Ascending aorta (tissue), 2 donors: ENCODE results near the gene CEACAM6. TPM values are rescaled to one million over a fixed set of nuclear protein-coding genes. Genes with fewer than 3 reads are reported as not detected.
"Not testable (repeated sequence)": the region's sequence is repeated elsewhere in the genome, so short reads cannot be mapped to it uniquely, and the experiment has no call there.

Experiments used
- DNase-seq, 2 donors: peaks; one replicate each; pipeline ENCODE4 v3.0.0-alpha.2; 2019; ENCODE audit warnings: low spot score in 2 of 2
- H3K27ac ChIP-seq, 2 donors: fragments of 200-600 bp; sonication (generic); one replicate each; pipeline ENCODE4 v1.5.1; 2016 to 2017; ENCODE audit warnings: mild to moderate bottlenecking in 1 of 2
- H3K27me3 ChIP-seq: fragments of 200-600 bp; sonication (generic); one replicate; pipeline ENCODE4 v1.5.1; 2017
- H3K36me3 ChIP-seq, 2 donors: fragments of 200-600 bp; sonication (generic); one replicate each; pipeline ENCODE4 v1.5.1; 2016
- H3K4me1 ChIP-seq, 2 donors: fragments of 200-600 bp; sonication (generic); one replicate each; pipeline ENCODE4 v1.5.1; 2016 to 2017; ENCODE audit warnings: mild to moderate bottlenecking in 1 of 2
- H3K4me3 ChIP-seq, 2 donors: fragments of 200-600 bp; sonication (generic); one replicate each; pipeline ENCODE4 v1.5.1; 2016 to 2017; ENCODE audit warnings: mild to moderate bottlenecking in 1 of 2
- H3K9me3 ChIP-seq, 2 donors: fragments of 200-600 bp; sonication (generic); one replicate each; pipeline ENCODE4 v1.5.1; 2016
- intact Hi-C: fragments of 100-400 bp; cut with DNase I; formaldehyde crosslinking; loops from one replicate; pipeline ENCODE4 v1.15.1; 2023
- total RNA-seq: library from RNA; depleted of rRNA; stranded (reverse); fragments of >200 nt; gene quantifications from one replicate; pipeline ENCODE4 v1.1.0, GENCODE V29; 2016
- TF ChIP-seq, protein P1 (sequence below), 3 experiments: fragments of 200-600 bp in 2 of 3; fragments of 450-650 bp in 1 of 3; sonication (generic) in 2 of 3; IDR thresholded peaks; one replicate each; pipeline ENCODE4 v1.5.1; 2016 to 2019; ENCODE audit warnings: antibody characterized with exemption in 3 of 3, mild to moderate bottlenecking in 1 of 3, moderate library complexity in 1 of 3

The CEACAM6 gene
- total RNA-seq, 1 donor from 2014 or later, result not detected

DNA sequence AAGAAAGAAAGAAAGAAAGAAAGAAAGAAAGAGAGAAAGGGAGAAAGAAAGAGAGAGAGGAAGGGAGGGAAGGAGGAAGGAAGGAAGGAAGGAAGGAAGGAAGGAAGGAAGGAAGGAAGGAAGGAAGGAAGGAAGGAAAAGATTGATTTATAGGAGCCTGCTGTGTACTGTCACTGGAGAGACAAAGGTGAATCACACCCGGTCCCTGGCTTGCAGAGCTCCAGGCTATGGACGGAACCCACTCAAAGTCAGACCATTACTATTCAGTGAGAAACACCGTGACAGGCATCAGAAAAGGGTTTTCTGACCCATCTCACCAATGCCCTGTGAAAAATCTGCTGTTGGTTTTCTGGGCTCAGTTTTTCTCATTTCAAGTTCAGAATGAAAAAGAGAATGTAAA lies 7.3 kb upstream of the CEACAM6 start:
- TF ChIP-seq, protein P1, sequence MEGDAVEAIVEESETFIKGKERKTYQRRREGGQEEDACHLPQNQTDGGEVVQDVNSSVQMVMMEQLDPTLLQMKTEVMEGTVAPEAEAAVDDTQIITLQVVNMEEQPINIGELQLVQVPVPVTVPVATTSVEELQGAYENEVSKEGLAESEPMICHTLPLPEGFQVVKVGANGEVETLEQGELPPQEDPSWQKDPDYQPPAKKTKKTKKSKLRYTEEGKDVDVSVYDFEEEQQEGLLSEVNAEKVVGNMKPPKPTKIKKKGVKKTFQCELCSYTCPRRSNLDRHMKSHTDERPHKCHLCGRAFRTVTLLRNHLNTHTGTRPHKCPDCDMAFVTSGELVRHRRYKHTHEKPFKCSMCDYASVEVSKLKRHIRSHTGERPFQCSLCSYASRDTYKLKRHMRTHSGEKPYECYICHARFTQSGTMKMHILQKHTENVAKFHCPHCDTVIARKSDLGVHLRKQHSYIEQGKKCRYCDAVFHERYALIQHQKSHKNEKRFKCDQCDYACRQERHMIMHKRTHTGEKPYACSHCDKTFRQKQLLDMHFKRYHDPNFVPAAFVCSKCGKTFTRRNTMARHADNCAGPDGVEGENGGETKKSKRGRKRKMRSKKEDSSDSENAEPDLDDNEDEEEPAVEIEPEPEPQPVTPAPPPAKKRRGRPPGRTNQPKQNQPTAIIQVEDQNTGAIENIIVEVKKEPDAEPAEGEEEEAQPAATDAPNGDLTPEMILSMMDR (IDR thresholded peaks at IDR 0.05), result no peak
- H3K4me1 ChIP-seq, result no peaks in the 10 kb centered on the region
- no peak overlapping the region for H3K4me3 ChIP-seq
- H3K36me3 ChIP-seq, result no peaks in the 10 kb centered on the region
- H3K27ac ChIP-seq, result no peak overlapping the region
- intact Hi-C loops, result no loop called here
- H3K27me3 ChIP-seq, result no peaks in the 10 kb centered on the region
- no peaks in the 10 kb centered on the region for H3K9me3 ChIP-seq
- no peak for DNase-seq

DNA sequence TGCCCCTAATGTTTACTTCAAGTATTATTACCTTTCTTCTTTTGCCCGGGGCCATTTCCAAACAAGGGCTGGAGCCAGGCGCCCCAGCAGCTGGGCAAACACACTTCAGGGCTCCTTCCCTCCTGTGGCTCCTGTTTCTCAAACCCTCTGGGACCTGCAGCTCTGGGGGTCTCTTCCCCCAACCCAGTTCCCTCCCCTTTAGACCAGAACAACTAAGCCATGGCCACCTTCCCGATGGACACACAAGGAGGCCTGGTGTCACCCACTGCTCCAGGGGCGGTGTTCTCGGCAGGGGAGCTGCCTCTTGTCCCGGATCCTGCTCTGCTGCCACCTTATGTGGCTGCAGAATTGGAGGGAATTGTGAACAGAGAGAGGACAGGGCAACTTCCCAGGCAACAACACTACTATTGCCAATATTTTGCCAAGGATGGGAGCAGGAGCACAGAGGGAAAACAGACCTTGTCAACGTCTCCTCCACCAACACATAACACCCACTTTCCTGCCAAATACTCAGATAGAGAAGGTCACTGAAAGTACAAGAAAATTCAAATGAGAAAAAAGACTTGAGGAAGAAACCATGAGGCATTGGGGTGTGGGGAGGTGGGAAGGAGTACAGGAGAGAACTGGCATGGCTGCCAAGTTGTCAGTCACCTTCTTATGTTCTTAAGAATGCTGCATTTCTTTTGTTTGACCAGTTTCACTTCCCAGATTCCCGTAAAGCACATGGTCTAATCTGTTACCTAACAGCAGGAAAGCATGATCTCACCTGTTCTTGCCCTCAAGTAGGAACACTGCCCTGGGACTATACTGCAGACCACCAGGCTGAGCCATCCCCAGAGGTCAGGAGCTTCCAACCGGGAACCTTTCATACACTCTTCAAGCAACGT lies 4.8 kb upstream of the CEACAM6 start:
- DNase-seq, H3K4me3 ChIP-seq, H3K9me3 ChIP-seq, H3K36me3 ChIP-seq, intact Hi-C loops, H3K27me3 ChIP-seq, H3K27ac ChIP-seq, H3K4me1 ChIP-seq: not testable (repeated sequence)

DNA sequence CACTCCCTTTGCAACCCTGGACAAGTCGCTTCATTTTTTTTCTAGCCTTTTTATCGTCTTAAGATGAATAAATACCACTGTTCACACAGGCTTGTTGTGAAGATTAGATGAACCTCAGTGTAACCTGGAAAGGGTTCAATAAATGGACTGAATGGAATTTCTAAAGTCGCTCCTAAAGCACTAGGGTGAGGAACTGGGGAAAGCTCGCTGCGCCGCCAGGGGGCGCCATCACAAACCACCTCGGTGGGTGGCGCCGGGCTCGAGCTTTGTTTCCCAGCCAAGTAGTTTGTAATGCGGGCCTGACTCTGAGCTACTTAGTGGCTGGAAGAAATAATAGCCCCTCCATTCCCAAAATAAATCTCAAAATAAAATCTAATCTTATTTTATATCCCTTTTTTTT lies 2.2 kb upstream of the CEACAM6 start:
- Histone ChIP-seq H3K4me3 (no peak overlapping the region), H3K4me1 (no peaks in the 10 kb centered on the region), H3K27me3 (no peaks in the 10 kb centered on the region), H3K36me3 (no peaks in the 10 kb centered on the region), H3K27ac (no peak overlapping the region), H3K9me3 (no peaks in the 10 kb centered on the region)
- intact Hi-C loops, result no loop called here
- no peak for DNase-seq
- TF ChIP-seq, protein P1 (IDR thresholded peaks at IDR 0.05), result peak; percentile 16 to 43 (median 17)

- H3K27ac ChIP-seq, result no peak overlapping the region
- no peaks in the 10 kb centered on the region for H3K4me1 ChIP-seq
- DNase-seq, result no peak
- intact Hi-C loops, result no loop called here
- no peaks in the 10 kb centered on the region for H3K36me3 ChIP-seq
- H3K9me3 ChIP-seq, result no peaks in the 10 kb centered on the region
- no peak overlapping the region for H3K4me3 ChIP-seq
- H3K27me3 ChIP-seq, result no peaks in the 10 kb centered on the region
- TF ChIP-seq, protein P1 (IDR thresholded peaks at IDR 0.05), result peak in 2 of 3 experiments; percentile 47
Observed at GRCh38 chr19:41753936-41754529, 1.3 kb upstream of the CEACAM6 start.

GRCh38 chr19:41758846-41759245 lies 3.5 kb downstream of the CEACAM6 start:
- Histone ChIP-seq H3K27me3 (no peaks in the 10 kb centered on the region), H3K27ac (no peak overlapping the region), H3K4me1 (no peaks in the 10 kb centered on the region), H3K9me3 (no peaks in the 10 kb centered on the region), H3K36me3 (no peaks in the 10 kb centered on the region), H3K4me3 (no peak overlapping the region)
- no peak for DNase-seq
- TF ChIP-seq, protein P1 (IDR thresholded peaks at IDR 0.05), result no peak
- intact Hi-C loops, result no loop called here

DNA sequence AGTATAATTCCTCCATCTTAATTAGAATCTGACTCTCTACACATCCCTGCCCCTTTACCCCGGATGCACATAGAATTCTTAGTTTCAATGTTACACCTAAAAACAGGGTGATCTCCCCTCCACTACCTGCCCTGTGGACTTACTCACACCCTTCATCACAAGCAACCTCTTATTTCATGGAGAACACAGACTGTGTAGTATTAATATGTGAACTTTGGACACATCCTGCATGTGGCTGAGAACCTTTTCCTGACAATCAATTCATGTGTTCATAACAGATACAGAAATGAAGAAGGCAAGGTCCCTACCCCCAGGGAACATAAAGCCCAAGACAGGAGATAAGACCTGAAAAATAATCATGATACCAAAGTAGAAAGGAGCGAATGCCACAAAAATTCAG lies 11.8 kb downstream of the CEACAM6 start:
- Histone ChIP-seq H3K27ac (no peak overlapping the region), H3K9me3 (no peaks in the 10 kb centered on the region), H3K36me3 (no peaks in the 10 kb centered on the region), H3K4me1 (no peaks in the 10 kb centered on the region), H3K4me3 (no peak overlapping the region), H3K27me3 (no peaks in the 10 kb centered on the region)
- TF ChIP-seq, protein P1 (IDR thresholded peaks at IDR 0.05), result no peak
- intact Hi-C loops, result no loop called here
- no peak for DNase-seq

GRCh38 chr19:41768105-41768504 lies 12.8 kb downstream of the CEACAM6 start:
- H3K4me1 ChIP-seq, intact Hi-C loops, H3K9me3 ChIP-seq, H3K4me3 ChIP-seq, H3K36me3 ChIP-seq, DNase-seq, H3K27me3 ChIP-seq, H3K27ac ChIP-seq: not testable (repeated sequence)
